ENCODE measurements around the gene ZNF627.

Gene ZNF627

DNA sequence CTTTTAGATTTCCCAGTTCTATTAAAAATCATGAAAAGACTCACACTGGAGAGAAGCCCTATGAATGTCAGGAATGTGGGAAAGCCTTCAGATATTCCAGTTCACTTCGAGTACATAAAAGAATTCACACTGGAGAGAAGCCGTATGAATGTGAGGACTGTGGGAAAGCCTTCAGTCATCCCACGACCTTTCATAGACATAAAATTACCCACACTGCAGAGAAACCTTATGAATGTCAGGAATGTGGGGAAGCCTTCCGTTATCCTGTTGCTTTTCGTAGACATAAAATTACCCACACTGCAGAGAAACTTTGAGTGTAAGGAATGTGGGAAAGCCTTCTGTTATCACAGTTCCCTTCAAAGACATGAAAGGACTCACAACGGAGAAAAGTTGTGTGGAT, 55.2 kb downstream of the ZNF627 start:
- no peak for DNase-seq (ENCODE audit: low read depth)
- TF ChIP-seq, protein P1, sequence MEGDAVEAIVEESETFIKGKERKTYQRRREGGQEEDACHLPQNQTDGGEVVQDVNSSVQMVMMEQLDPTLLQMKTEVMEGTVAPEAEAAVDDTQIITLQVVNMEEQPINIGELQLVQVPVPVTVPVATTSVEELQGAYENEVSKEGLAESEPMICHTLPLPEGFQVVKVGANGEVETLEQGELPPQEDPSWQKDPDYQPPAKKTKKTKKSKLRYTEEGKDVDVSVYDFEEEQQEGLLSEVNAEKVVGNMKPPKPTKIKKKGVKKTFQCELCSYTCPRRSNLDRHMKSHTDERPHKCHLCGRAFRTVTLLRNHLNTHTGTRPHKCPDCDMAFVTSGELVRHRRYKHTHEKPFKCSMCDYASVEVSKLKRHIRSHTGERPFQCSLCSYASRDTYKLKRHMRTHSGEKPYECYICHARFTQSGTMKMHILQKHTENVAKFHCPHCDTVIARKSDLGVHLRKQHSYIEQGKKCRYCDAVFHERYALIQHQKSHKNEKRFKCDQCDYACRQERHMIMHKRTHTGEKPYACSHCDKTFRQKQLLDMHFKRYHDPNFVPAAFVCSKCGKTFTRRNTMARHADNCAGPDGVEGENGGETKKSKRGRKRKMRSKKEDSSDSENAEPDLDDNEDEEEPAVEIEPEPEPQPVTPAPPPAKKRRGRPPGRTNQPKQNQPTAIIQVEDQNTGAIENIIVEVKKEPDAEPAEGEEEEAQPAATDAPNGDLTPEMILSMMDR (conservative IDR thresholded peaks at IDR 0.05; ENCODE audit: low read depth, low read length): no peak

DNA sequence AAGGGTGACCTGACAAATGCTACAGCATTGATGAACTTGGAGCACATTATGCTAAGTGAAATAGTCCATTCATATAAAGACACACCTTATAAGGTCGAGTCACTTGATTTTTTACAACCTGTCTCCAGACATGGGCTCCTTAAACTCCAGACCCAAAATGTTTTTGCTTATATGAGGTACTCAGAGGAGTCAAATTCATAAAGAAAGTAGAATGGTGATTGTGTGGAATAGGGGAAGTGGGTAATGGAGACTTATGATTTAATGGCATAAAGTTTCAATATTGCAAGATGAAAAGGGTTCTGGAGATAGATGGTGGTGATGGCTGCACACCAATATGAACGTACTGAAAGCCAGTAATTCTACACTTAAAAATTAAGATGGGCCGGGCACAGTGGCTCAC, 59.3 kb downstream of the ZNF627 start:
- TF ChIP-seq, protein P1 (conservative IDR thresholded peaks at IDR 0.05; ENCODE audit: low read depth, low read length): no peak
- no peak overlapping the region for H3K4me3 ChIP-seq (ENCODE audit: low read depth, low read length)
- DNase-seq (ENCODE audit: low read depth): no peak

More for the DNA sequence above, 55.2 kb downstream of the ZNF627 start:
- H3K4me3 ChIP-seq (ENCODE audit: low read depth, low read length): no peak overlapping the region

GRCh38 chr19:11657307-11657706, 60.0 kb downstream of the ZNF627 start:
- DNase-seq (ENCODE audit: low read depth): no peak
- no peak overlapping the region for H3K4me3 ChIP-seq (ENCODE audit: low read depth, low read length)
- TF ChIP-seq, protein P1 (conservative IDR thresholded peaks at IDR 0.05; ENCODE audit: low read depth, low read length): no peak

GRCh38 chr19:11658970-11659369, 61.7 kb downstream of the ZNF627 start:
- TF ChIP-seq, protein P1 (conservative IDR thresholded peaks at IDR 0.05; ENCODE audit: low read depth, low read length): no peak
- H3K4me3 ChIP-seq (ENCODE audit: low read depth, low read length): no peak overlapping the region
- no peak for DNase-seq (ENCODE audit: low read depth)

GRCh38 chr19:11659612-11660011, 62.3 kb downstream of the ZNF627 start:
- DNase-seq (ENCODE audit: low read depth): peak; percentile 19
- no peak overlapping the region for H3K4me3 ChIP-seq (ENCODE audit: low read depth, low read length)
- TF ChIP-seq, protein P1 (conservative IDR thresholded peaks at IDR 0.05; ENCODE audit: low read depth, low read length): peak; percentile 27

- DNase-seq (ENCODE audit: low read depth): no peak
- no peak overlapping the region for H3K4me3 ChIP-seq (ENCODE audit: low read depth, low read length)
- TF ChIP-seq, protein P1 (conservative IDR thresholded peaks at IDR 0.05; ENCODE audit: low read depth, low read length): no peak
Measured at GRCh38 chr19:11662278-11662677, 65.0 kb downstream of the ZNF627 start.

- DNase-seq (ENCODE audit: low read depth): no peak
- TF ChIP-seq, protein P1 (conservative IDR thresholded peaks at IDR 0.05; ENCODE audit: low read depth, low read length): no peak
- H3K4me3 ChIP-seq (ENCODE audit: low read depth, low read length): no peak overlapping the region
Measured at GRCh38 chr19:11663181-11663591, 65.9 kb downstream of the ZNF627 start.

Measured in choroid plexus epithelial cell (primary cell).